Subcutaneous adipose tissue (tissue), 4 donors: Measurements from ENCODE around the gene WWOX. TPM values are rescaled to one million over a fixed set of nuclear protein-coding genes. Genes with fewer than 3 reads are reported as not detected.

Experiments
- CTCF ChIP-seq: fragments of 450-650 bp; IDR thresholded peaks from one replicate; pipeline ENCODE4 v1.5.1; 2016; ENCODE audit warnings: low read depth, mild to moderate bottlenecking, control low read depth, antibody characterized with exemption, moderate library complexity
- total RNA-seq, 4 donors: library from RNA; depleted of rRNA; stranded (reverse); fragments of >200 nt; gene quantifications; one replicate each; pipeline ENCODE4 v1.1.0, GENCODE V29; 2016

WWOX gene
- total RNA-seq, 4 donors from 2014 or later: 31.4 to 67.8 (median 46.0) TPM

- TF ChIP-seq CTCF: no peak
Observed at GRCh38 chr16:78142788-78143187, 43.3 kb downstream of the WWOX start.

GRCh38 chr16:78146807-78147206, 47.4 kb downstream of the WWOX start:
- TF ChIP-seq CTCF: no peak

- no peak for TF ChIP-seq CTCF
Observed at GRCh38 chr16:78147911-78148401, 48.5 kb downstream of the WWOX start.

- TF ChIP-seq CTCF: no peak
Observed at GRCh38 chr16:78150233-78150632, 50.8 kb downstream of the WWOX start.

GRCh38 chr16:78154729-78155461, 55.4 kb downstream of the WWOX start:
- no peak for TF ChIP-seq CTCF

- no peak for TF ChIP-seq CTCF
Observed at GRCh38 chr16:78155791-78156345, 56.4 kb downstream of the WWOX start.

GRCh38 chr16:78161023-78161729, 61.7 kb downstream of the WWOX start:
- no peak for TF ChIP-seq CTCF
